ENCODE results near the gene PTPRB.

The PTPRB gene

GRCh38 chr12:70590549-70591226 is 46.5 kb downstream of the PTPRB start:
- DNase-seq: no peak

DNA sequence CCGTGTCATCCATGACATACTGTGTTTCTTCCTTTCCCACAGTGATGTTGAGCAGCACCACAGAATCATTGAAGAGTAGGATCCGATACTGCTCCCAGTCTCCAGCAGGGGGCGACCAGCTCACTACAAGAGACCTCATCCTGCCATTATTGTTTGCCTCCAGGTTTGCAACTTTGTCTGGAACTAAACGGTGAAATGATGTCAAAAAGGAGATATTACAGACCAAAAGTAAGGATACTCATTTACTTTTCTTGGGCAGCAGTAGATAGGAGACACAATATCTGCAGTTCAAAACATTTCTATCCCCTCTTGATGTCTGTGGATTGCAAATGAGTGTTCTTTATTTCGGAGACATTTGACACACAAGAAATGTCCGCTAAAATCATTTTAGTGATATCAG is 47.2 kb downstream of the PTPRB start:
- peak; percentile 59 for DNase-seq

- no peak for DNase-seq
Measured at GRCh38 chr12:70584332-70584731, 52.9 kb downstream of the PTPRB start.

DNA sequence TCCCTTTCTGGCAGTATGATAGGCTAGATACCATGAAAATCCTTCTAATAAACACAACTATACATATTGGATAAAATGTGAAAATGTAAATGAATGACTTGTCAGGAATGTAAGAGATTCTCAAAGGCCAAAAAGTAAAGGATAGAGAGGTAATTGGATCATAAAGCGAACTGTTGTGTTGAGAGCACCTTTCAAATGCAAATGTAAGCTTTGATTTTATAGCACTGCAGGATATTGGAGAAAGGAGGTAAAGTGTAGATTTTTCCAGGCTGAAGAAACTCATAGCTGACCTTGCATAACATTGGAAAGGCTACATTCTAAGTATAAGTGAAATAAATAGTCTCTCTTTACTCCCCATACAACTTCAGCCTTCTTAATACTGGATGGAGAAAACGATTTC is 54.0 kb downstream of the PTPRB start:
- DNase-seq: no peak

- DNase-seq: no peak
Measured at GRCh38 chr12:70581208-70581607, 56.0 kb downstream of the PTPRB start.

DNA sequence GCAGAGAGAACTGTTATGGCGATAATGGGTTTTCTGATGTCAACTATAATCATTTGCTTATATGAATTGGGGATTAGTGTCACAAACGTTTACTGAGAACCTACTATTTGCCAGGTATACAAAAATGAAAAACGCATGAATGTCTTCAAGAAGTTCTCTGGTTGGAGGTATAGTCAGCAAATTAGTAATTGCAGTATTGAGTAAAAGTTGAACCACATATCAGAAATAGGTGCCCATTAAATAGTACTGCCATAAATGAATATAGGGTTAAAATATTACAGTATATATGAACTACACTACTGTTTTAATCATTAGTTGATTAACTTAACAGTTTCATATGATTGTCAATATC is 60.0 kb downstream of the PTPRB start:
- no peak for DNase-seq

DNA sequence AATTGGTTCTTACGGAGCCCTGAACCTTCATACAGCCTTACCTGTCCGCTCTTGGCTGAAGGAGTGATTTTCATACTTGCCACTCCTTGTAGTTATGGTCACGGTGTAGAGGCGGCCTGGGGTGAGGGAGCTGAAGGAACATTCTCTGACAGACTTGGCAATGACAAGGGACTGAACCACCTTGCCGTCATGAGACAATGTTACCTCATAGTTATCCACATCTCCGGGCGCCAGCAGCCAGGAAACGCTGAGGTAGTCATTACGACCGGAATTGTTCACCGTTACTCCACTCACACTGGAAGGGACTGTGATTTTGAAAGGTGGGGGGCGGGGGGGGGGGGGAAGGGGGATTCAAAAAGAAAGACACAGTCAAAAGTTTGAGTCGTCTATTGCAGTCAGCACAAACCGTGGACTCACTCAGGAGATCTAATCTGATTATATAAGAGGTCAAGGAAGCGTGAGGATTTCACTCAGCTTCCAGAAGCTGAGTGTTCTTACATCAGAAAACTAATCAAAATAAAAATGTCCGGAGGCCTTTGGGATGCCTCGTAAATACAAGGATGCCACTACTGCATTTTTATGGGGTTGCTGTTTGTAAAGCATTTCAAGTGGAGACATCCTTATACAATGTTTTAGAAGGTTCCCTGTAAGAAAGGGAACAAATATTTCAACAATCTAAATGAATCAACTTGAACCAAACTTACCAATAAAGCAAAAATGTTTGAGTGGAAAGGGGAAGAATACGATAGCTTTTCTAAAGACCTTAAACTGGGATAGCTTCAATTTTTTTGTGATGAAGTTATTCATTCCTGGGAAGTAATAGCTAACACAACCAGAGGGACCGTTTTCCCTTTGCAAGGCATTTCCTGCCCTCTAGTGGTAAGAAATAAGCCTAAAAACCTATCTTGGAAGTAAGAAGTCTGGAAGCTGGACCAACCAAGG is 60.6 kb downstream of the PTPRB start:
- DNase-seq: peak; percentile 80

GRCh38 chr12:70571705-70572268 is 65.4 kb downstream of the PTPRB start:
- DNase-seq: no peak

DNA sequence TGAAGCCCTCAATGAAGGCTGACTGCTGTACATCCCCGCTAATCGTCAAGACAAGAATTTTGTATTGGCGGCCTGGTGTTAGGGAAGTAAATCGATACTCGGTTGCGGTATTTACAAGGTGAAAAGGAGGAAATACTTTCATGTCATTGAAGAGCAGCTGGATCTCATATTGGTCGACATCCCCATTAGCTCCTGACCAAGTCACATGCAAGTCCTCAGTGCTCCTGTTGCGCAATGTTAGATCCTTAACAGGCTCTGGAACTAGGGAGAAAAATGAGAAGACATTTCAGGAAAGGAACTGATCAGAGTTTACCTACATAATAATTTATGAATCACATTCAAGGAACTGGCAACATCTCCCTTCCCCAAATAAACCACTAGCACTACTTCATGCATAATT is 66.2 kb downstream of the PTPRB start:
- DNase-seq: no peak

GRCh38 chr12:70561550-70561949 is 75.7 kb downstream of the PTPRB start:
- no peak for DNase-seq

DNA sequence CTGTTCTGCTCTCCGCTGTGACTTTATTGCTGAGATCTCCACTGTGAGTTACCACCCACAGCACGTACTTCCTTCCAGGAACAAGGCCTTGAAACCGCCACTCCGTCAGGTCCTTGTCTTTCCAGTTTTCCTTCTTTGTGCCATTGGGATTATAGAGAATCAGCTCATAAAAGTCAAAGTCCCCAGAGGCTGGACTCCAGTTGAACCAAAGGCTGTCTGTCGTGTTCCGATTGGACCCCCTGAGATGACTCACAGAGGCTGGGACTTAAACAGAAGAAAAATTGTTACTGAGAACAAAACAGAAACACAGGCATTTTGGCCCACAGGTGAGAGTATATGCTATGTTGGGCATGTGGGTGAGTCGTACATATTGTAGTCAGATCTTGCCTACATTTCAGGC is 76.6 kb downstream of the PTPRB start:
- no peak for DNase-seq

DNA sequence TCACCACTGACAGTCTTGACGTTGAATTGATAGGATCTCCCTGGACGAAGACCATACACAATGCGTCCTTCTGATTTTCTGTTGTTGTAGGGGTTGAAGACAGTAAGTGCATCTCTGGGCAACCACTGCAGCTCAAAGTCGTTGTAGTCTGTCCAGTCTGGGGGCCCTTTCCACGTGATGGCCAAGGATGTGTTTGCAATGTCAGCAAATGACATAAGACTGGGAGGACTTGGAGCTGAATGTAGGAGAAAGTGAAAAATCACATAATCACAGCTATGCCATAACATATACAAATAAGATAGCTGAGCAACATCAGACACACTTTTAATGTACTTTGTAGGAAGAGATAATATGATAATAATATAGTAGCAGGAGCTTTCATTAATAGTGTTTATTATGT is 77.8 kb downstream of the PTPRB start:
- no peak for DNase-seq

DNA sequence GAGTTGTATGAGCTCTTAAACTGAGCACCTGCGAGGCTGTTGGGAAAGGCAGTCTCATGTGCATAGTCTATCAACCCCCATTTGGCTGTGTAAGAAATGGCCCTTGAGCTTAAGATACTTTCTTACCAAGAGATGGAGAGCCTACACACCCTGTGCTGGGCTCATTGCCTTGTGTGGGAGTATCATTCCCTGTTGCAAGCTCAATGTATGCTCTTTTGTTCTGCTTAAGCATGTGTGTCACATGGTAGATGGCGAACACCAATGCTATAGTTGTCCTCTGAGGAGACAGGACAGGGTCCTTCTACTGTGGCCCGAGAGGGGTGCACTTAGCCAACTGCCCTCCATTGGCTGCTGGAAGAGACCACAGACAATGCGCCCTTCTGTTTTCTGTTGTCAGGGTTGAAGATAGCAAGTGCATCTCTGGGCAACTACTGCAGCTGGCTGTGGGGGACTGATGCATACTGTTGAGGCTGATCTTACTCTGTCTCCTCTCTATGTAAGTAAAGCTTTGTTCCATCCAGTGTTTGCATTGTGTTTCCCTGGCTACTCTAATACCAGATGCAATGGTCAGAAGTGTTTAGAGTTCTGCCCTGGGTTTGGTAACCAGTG is 79.5 kb downstream of the PTPRB start:
- DNase-seq: no peak

GRCh38 chr12:70556179-70556869 is 80.9 kb downstream of the PTPRB start:
- no peak for DNase-seq

- no peak for DNase-seq
Measured at GRCh38 chr12:70555081-70555480, 82.1 kb downstream of the PTPRB start.

GRCh38 chr12:70553391-70553859 is 83.8 kb downstream of the PTPRB start:
- DNase-seq: no peak

GRCh38 chr12:70551731-70552130 is 85.5 kb downstream of the PTPRB start:
- no peak for DNase-seq

GRCh38 chr12:70550180-70550577 is 87.0 kb downstream of the PTPRB start:
- DNase-seq: no peak

GRCh38 chr12:70549340-70550179 is 87.7 kb downstream of the PTPRB start:
- DNase-seq: no peak

DNA sequence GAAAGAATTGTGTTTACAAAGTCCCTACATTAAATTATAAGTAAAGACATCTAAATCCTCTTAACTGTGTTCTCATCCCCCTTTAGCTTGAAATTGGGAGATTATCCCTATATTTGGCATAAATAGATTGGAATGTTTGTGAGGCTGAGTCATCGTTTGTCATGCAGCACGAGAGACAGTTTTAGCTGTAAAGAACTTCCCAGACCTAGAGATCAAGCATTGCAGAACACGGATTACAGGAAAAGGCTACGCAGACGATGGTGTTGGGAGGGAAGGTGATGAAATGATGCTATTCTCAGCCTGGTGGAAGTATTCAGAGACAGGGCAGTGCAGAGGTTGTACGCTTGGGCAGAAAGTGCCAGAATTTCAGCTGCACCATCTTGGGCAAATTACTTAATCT is 93.8 kb downstream of the PTPRB start:
- DNase-seq: no peak

DNA sequence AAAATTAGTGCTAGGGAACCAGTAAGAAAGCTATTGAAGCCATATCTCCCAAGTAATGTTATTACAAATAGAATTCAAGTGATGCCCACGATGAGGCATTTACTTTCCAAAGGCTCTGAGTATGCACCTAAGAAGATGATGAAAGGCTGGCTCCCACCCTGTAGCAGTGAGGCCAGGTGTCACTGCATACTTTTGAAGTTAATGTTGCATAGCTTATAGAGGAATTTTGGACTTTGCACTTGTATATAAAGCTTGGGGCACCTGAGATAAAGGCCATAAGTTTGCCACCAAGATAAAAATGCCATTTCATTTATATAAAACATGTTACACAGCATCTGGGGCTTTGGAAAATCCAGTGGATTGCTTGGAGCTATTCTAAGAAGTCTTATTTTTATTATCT is 96.2 kb downstream of the PTPRB start:
- no peak for DNase-seq

GRCh38 chr12:70536650-70537049 is 100.6 kb downstream of the PTPRB start:
- no peak for DNase-seq

Data from COR-L47 (cell line).